Lower leg skin (tissue), 3 donors: Measurements from ENCODE around the gene USP43.

ENCODE experiments used
- CTCF ChIP-seq, 3 donors: fragments of 450-650 bp; IDR thresholded peaks; one replicate each; pipeline ENCODE4 v1.5.1; 2016; ENCODE audit warnings: antibody characterized with exemption in 3 of 3, mild to moderate bottlenecking in 3 of 3, moderate library complexity in 2 of 3
- POLR2A ChIP-seq, 2 donors: fragments of 450-650 bp; IDR thresholded peaks; one replicate each; pipeline ENCODE4 v1.6.1; 2016 to 2017; ENCODE audit warnings: antibody characterized with exemption in 2 of 2, mild to moderate bottlenecking in 1 of 2, moderate library complexity in 1 of 2

GRCh38 chr17:9729735-9730420 lies 84.6 kb downstream of the USP43 start:
- TF ChIP-seq POLR2A (IDR thresholded peaks at IDR 0.05) (no peak), CTCF (IDR thresholded peaks at IDR 0.05) (no peak)
